ACC112 (cell line): ENCODE results near the gene KRTAP5-3.
"Not testable (repeated sequence)": the region's sequence is repeated elsewhere in the genome, so short reads cannot be mapped to it uniquely, and the experiment has no call there.

Source experiments
- H2AFZ ChIP-seq: fragments of 200-600 bp; sonication (generic); one replicate; pipeline ENCODE4 v1.6.0; 2017; ENCODE audit warnings: antibody characterized with exemption, low read length; ENCODE audit not compliant: unreplicated experiment
- H3K27ac ChIP-seq: fragments of 200-600 bp; sonication (generic); 2 replicates; pipeline ENCODE4 v1.5.1; 2014; ENCODE audit warnings: low read depth, mild to moderate bottlenecking, antibody characterized with exemption, low read length, moderate library complexity
- H3K27me3 ChIP-seq: fragments of 200-600 bp; sonication (generic); 2 replicates; pipeline ENCODE4 v1.6.1; 2014; ENCODE audit warnings: mild to moderate bottlenecking, antibody characterized with exemption, low read length, moderate library complexity, mixed read lengths; ENCODE audit not compliant: insufficient read depth
- H3K36me3 ChIP-seq: fragments of 200-600 bp; sonication (generic); 2 replicates; pipeline ENCODE4 v1.6.1; 2016; ENCODE audit warnings: mild to moderate bottlenecking, antibody characterized with exemption, low read length, moderate library complexity, mixed read lengths; ENCODE audit not compliant: insufficient read depth
- H3K4me1 ChIP-seq: fragments of 200-600 bp; sonication (generic); one replicate; pipeline ENCODE4 v1.6.1; 2016; ENCODE audit warnings: low read length, mixed read lengths; ENCODE audit not compliant: insufficient read depth, unreplicated experiment, control insufficient read depth
- H3K4me3 ChIP-seq: fragments of 200-600 bp; sonication (generic); 2 replicates; pipeline ENCODE4 v1.5.1; 2014; ENCODE audit warnings: mild to moderate bottlenecking, low read depth, low read length
- H3K79me2 ChIP-seq: fragments of 200-600 bp; sonication (generic); one replicate; pipeline ENCODE4 v1.6.0; 2016; ENCODE audit warnings: low read length; ENCODE audit not compliant: control insufficient read depth, unreplicated experiment, insufficient read depth

Gene KRTAP5-3

GRCh38 chr11:1651411-1651980, 43.2 kb upstream of the KRTAP5-3 start:
- no peaks in the 10 kb centered on the region for H3K4me1 ChIP-seq

GRCh38 chr11:1650918-1651262, 42.6 kb upstream of the KRTAP5-3 start:
- H3K27me3 ChIP-seq = peaks cover 20% of the 10 kb centered on the region
- H3K4me1 ChIP-seq = no peaks in the 10 kb centered on the region
- H3K27ac ChIP-seq = no peak overlapping the region
- no peaks in the 10 kb centered on the region for H3K79me2 ChIP-seq
- no peak overlapping the region for H3K4me3 ChIP-seq
- H2AFZ ChIP-seq = no peak overlapping the region
- no peaks in the 10 kb centered on the region for H3K36me3 ChIP-seq

More at GRCh38 chr11:1651411-1651980, 43.2 kb upstream of the KRTAP5-3 start:
- H2AFZ ChIP-seq = no peak overlapping the region
- H3K27ac ChIP-seq = no peak overlapping the region
- no peaks in the 10 kb centered on the region for H3K36me3 ChIP-seq
- H3K79me2 ChIP-seq = no peaks in the 10 kb centered on the region
- no peak overlapping the region for H3K4me3 ChIP-seq
- H3K27me3 ChIP-seq = peaks cover 26% of the 10 kb centered on the region

GRCh38 chr11:1650034-1650917, 42.0 kb upstream of the KRTAP5-3 start:
- Histone ChIP-seq H3K27me3 (peaks cover 16% of the 10 kb centered on the region), H3K79me2 (no peaks in the 10 kb centered on the region), H2AFZ (no peak overlapping the region), H3K36me3 (no peaks in the 10 kb centered on the region), H3K4me1 (no peaks in the 10 kb centered on the region), H3K4me3 (no peak overlapping the region), H3K27ac (no peak overlapping the region)

- Histone ChIP-seq H3K4me1 (no peaks in the 10 kb centered on the region), H3K36me3 (no peaks in the 10 kb centered on the region), H3K79me2 (no peaks in the 10 kb centered on the region), H3K4me3 (no peak overlapping the region), H3K27ac (no peak overlapping the region), H3K27me3 (peaks cover 21% of the 10 kb centered on the region; the same call in 1 of the 2 replicates), H2AFZ (no peak overlapping the region)
Measured at GRCh38 chr11:1648653-1649420, 40.6 kb upstream of the KRTAP5-3 start.

GRCh38 chr11:1647901-1648652, 39.8 kb upstream of the KRTAP5-3 start:
- H3K79me2 ChIP-seq = no peaks in the 10 kb centered on the region
- no peaks in the 10 kb centered on the region for H3K36me3 ChIP-seq
- H3K27me3 ChIP-seq = peaks cover 21% of the 10 kb centered on the region; the same call in 1 of the 2 replicates
- H3K4me3 ChIP-seq = no peak overlapping the region
- H3K4me1 ChIP-seq = no peaks in the 10 kb centered on the region
- H3K27ac ChIP-seq = no peak overlapping the region
- no peak overlapping the region for H2AFZ ChIP-seq

- H3K79me2 ChIP-seq, H2AFZ ChIP-seq, H3K4me1 ChIP-seq, H3K36me3 ChIP-seq, H3K27ac ChIP-seq, H3K4me3 ChIP-seq: not testable (repeated sequence)
- H3K27me3 ChIP-seq = peaks cover 11% of the 10 kb centered on the region; the same call in 1 of the 2 replicates
Measured at GRCh38 chr11:1646540-1646939, 38.3 kb upstream of the KRTAP5-3 start.

GRCh38 chr11:1645357-1645821, 37.1 kb upstream of the KRTAP5-3 start:
- Histone ChIP-seq H2AFZ (no peak overlapping the region), H3K27me3 (0 out of 2 replicates have a peak, but pooled peaks cover 5% of the 10 kb centered on the region), H3K4me3 (no peak overlapping the region), H3K4me1 (no peaks in the 10 kb centered on the region), H3K36me3 (no peaks in the 10 kb centered on the region), H3K27ac (no peak overlapping the region), H3K79me2 (no peaks in the 10 kb centered on the region)

GRCh38 chr11:1644601-1645356, 36.5 kb upstream of the KRTAP5-3 start:
- no peak overlapping the region for H3K27ac ChIP-seq
- no peaks in the 10 kb centered on the region for H3K36me3 ChIP-seq
- H3K79me2 ChIP-seq = no peaks in the 10 kb centered on the region
- H2AFZ ChIP-seq = no peak overlapping the region
- H3K4me3 ChIP-seq = no peak overlapping the region
- no peaks in the 10 kb centered on the region for H3K4me1 ChIP-seq
- H3K27me3 ChIP-seq = peaks cover 6% of the 10 kb centered on the region; the same call in 1 of the 2 replicates

- H3K27me3 ChIP-seq = peaks cover 17% of the 10 kb centered on the region; the same call in 1 of the 2 replicates
- no peak overlapping the region for H2AFZ ChIP-seq
Measured at GRCh38 chr11:1643146-1643690, 35.0 kb upstream of the KRTAP5-3 start.

More at GRCh38 chr11:1643146-1643690, 35.0 kb upstream of the KRTAP5-3 start:
- H3K36me3 ChIP-seq = no peaks in the 10 kb centered on the region
- no peak overlapping the region for H3K4me3 ChIP-seq
- no peak overlapping the region for H3K27ac ChIP-seq
- no peaks in the 10 kb centered on the region for H3K79me2 ChIP-seq
- no peaks in the 10 kb centered on the region for H3K4me1 ChIP-seq
